PC-3 (cell line): ENCODE data around the gene PKIG.

Experiments used
- EZH2 ChIP-seq: fragments of 300-600 bp; sonication (generic); IDR thresholded peaks from one replicate; pipeline ENCODE4 v1.6.1; 2017; ENCODE audit warnings: antibody characterized with exemption, mild to moderate bottlenecking, low read length; ENCODE audit not compliant: unreplicated experiment
- EZH2phosphoT487 ChIP-seq: fragments of 300-600 bp; sonication (generic); IDR thresholded peaks from 2 replicates; pipeline ENCODE4 v1.6.1; 2018; ENCODE audit warnings: mild to moderate bottlenecking, antibody characterized with exemption, low read length, borderline replicate concordance
- TF ChIP-seq, protein P1 (sequence below): fragments of 300-600 bp; sonication (generic); conservative IDR thresholded peaks from 2 replicates; pipeline ENCODE4 v1.5.1; 2017; ENCODE audit warnings: antibody characterized with exemption, low read depth, mild to moderate bottlenecking, low read length

DNA sequence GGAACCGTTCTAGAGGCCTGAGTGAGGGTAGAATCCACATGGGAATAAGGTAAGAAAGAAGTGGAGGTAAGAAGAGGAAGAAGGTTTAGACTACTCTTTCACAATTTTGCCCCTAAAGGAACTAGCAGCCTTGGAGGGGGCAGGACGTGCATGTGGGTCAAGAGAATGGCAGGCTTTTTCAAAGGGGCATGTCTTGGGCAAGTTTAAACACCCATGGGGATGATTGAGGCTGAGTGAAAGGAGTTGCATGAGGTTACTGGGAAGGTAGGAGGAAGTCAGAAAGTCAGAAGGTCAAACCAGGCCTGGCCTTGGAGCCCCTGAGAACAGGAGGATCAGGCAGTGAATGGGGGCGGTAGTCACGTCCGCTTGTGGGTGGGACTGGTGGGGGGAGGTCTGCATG is 58.9 kb downstream of the PKIG start:
- TF ChIP-seq, protein P1, sequence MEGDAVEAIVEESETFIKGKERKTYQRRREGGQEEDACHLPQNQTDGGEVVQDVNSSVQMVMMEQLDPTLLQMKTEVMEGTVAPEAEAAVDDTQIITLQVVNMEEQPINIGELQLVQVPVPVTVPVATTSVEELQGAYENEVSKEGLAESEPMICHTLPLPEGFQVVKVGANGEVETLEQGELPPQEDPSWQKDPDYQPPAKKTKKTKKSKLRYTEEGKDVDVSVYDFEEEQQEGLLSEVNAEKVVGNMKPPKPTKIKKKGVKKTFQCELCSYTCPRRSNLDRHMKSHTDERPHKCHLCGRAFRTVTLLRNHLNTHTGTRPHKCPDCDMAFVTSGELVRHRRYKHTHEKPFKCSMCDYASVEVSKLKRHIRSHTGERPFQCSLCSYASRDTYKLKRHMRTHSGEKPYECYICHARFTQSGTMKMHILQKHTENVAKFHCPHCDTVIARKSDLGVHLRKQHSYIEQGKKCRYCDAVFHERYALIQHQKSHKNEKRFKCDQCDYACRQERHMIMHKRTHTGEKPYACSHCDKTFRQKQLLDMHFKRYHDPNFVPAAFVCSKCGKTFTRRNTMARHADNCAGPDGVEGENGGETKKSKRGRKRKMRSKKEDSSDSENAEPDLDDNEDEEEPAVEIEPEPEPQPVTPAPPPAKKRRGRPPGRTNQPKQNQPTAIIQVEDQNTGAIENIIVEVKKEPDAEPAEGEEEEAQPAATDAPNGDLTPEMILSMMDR = no peak
- TF ChIP-seq EZH2 (no peak), EZH2phosphoT487 (no peak)
